ENCODE results near the gene MCU.

DNA sequence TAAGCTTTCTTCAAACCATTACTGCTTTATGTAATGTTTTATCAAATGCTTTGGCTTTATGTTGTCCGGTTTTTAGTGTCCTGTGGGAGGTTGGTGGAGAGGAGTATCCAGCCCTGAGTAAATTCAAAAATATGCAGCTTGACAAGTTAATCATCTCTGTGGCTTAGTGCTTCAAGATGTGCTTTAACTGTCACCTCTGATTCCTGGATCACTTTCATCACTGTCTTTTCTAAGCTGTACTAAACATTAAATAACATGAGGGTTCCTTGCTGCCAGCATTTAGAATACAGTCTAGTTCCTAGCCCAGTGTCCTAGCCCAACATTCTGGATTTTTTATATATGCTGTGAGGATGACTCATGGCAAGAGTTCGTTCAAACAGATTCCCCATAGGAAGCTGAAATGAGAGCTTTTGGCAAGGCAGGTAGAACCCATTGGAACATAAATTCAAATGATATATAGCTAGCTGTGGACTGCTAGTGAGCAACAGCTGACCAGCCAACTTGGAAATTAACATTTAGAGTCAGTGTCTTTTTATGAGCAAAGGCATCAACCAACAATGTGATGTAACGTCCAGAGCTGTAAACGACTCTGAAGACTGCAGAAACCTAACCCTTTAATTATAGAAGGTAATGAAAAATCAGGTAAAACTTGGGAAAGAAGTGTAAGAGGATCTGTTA lies 120.9 kb downstream of the MCU start:
- TF ChIP-seq, protein P1, sequence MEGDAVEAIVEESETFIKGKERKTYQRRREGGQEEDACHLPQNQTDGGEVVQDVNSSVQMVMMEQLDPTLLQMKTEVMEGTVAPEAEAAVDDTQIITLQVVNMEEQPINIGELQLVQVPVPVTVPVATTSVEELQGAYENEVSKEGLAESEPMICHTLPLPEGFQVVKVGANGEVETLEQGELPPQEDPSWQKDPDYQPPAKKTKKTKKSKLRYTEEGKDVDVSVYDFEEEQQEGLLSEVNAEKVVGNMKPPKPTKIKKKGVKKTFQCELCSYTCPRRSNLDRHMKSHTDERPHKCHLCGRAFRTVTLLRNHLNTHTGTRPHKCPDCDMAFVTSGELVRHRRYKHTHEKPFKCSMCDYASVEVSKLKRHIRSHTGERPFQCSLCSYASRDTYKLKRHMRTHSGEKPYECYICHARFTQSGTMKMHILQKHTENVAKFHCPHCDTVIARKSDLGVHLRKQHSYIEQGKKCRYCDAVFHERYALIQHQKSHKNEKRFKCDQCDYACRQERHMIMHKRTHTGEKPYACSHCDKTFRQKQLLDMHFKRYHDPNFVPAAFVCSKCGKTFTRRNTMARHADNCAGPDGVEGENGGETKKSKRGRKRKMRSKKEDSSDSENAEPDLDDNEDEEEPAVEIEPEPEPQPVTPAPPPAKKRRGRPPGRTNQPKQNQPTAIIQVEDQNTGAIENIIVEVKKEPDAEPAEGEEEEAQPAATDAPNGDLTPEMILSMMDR (IDR thresholded peaks at IDR 0.05; ENCODE audit: poor library complexity) = no peak
- no peak for TF ChIP-seq EZH2 (IDR thresholded peaks at IDR 0.05; ENCODE audit: borderline replicate concordance)
